Astrocyte of the cerebellum (primary cell): ENCODE data around the gene FRMD4A.
A peak's percentile ranks its signal among the peaks of the same experiment; 100 is the strongest.

Source experiments
- DNase-seq: peaks from one replicate; pipeline ENCODE4 v3.0.0-alpha.2; 2011; ENCODE audit warnings: low read depth
- H3K4me3 ChIP-seq: 2 replicates; pipeline ENCODE4 v1.5.1; 2011; ENCODE audit warnings: mild to moderate bottlenecking, low read depth, low read length, moderate library complexity
- in situ Hi-C: cut with HindIII; loops from 2 replicates; pipeline ENCODE4 v1.10.0; 2017; ENCODE audit warnings: low sequenced_read_pairs
- TF ChIP-seq, protein P1 (sequence below): IDR thresholded peaks from 2 replicates; pipeline ENCODE4 v1.5.1; 2012; ENCODE audit warnings: low read length, low read depth, moderate library complexity, mild to moderate bottlenecking; ENCODE audit errors: missing control alignments

Gene FRMD4A

DNA sequence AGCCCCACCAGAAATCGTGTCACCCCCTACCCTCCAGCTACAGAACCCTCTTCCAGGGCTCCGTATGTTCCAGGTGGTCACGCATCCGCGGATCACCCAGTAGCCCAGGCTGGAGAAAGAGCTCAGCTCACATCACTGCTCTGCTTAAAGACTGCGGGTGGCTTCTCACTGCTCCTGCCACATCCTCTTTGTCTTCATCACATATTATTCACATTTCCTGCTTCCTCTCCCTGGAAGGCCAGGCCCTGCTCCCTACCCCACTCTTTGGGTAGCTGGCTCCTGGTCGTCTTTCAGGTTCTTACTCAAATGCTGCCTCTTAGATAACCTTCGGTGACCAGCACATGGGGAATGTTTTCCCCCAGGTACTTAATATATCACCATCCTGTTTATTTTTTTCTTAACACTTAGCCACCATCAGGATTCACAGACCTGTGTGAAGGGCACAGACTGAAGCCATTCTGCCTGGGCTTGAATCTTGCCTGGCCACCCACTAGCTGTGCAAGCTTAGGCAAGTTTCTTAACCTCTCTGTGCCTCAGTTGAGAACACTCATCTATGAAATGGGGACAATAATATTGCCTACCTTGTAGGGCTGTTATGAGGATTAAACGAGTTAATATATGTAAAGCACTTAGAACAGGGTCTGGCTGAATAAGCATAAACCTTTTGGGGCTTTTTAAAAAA is 436.2 kb downstream of the FRMD4A start:
- TF ChIP-seq, protein P1, sequence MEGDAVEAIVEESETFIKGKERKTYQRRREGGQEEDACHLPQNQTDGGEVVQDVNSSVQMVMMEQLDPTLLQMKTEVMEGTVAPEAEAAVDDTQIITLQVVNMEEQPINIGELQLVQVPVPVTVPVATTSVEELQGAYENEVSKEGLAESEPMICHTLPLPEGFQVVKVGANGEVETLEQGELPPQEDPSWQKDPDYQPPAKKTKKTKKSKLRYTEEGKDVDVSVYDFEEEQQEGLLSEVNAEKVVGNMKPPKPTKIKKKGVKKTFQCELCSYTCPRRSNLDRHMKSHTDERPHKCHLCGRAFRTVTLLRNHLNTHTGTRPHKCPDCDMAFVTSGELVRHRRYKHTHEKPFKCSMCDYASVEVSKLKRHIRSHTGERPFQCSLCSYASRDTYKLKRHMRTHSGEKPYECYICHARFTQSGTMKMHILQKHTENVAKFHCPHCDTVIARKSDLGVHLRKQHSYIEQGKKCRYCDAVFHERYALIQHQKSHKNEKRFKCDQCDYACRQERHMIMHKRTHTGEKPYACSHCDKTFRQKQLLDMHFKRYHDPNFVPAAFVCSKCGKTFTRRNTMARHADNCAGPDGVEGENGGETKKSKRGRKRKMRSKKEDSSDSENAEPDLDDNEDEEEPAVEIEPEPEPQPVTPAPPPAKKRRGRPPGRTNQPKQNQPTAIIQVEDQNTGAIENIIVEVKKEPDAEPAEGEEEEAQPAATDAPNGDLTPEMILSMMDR = no peak
- no peak for DNase-seq
- in situ Hi-C loops = no loop called here
- H3K4me3 ChIP-seq = no peak overlapping the region

DNA sequence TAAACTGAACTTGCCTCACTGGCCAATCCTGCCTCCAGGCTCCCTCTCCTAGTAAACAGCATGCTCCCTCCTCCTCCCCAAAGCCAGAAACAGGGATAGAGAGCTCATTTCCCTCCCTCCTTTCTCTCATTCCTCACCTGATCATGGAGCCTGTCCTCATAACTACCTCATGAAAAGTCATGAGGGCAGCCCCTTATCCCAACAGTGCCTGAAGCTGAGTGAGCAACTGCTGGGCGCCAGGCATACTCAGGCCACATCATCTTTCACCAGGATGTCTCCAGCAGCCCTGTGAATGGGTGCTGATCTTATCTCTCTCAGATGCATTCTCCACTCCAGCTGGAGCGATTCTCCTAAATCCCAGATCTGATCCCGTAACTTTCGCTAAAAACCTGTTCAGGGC is 436.8 kb downstream of the FRMD4A start:
- in situ Hi-C loops = no loop called here
- no peak for DNase-seq
- no peak overlapping the region for H3K4me3 ChIP-seq
- TF ChIP-seq, protein P1 = no peak

DNA sequence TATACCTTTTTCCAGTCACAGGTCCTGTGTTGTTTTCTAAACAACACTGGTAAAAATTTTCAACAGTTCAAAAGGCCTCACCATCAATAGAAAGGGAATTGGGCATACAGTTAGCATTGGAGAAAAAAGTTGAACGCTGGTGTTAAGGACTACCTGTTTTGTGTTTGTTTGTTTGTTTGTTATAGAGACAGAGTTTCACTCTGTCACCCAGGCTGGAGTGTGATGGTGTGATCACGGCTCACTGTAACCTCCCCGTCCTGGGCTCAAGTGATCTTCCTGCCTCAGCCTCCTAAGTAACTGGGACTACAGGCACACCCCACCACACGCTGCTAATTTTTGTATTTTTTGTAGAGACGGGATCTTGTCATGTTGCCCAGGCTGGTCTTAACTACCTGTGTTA is 437.9 kb downstream of the FRMD4A start:
- H3K4me3 ChIP-seq = no peak overlapping the region
- in situ Hi-C loops = no loop called here
- no peak for DNase-seq
- TF ChIP-seq, protein P1 = no peak

DNA sequence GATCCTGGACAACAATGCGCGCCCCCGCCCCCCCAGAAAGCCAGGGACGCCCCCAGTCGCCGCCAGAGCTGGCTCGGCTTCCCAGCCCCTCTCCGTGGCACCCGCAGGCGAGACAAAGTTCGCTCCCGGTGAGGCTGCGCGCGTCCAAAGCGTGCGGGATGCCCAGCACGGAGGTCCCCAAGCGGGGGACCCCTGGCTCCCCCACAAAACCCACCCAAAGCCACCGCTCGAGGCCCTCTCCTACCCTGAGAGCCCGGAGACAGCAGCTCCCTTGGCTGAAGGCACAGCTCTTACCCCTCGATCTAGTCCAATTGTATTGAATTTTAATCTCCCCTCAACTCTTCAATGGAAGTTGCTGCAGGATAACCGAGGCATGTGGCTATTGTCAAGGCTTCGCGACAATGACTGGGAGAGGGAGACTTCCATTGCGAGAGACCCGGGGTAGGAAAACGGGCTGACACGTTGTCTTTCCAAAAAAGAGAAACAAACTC is 438.7 kb downstream of the FRMD4A start:
- TF ChIP-seq, protein P1 = no peak
- in situ Hi-C loops = no loop called here
- no peak for DNase-seq
- peak overlapping the region; percentile 56 for H3K4me3 ChIP-seq

DNA sequence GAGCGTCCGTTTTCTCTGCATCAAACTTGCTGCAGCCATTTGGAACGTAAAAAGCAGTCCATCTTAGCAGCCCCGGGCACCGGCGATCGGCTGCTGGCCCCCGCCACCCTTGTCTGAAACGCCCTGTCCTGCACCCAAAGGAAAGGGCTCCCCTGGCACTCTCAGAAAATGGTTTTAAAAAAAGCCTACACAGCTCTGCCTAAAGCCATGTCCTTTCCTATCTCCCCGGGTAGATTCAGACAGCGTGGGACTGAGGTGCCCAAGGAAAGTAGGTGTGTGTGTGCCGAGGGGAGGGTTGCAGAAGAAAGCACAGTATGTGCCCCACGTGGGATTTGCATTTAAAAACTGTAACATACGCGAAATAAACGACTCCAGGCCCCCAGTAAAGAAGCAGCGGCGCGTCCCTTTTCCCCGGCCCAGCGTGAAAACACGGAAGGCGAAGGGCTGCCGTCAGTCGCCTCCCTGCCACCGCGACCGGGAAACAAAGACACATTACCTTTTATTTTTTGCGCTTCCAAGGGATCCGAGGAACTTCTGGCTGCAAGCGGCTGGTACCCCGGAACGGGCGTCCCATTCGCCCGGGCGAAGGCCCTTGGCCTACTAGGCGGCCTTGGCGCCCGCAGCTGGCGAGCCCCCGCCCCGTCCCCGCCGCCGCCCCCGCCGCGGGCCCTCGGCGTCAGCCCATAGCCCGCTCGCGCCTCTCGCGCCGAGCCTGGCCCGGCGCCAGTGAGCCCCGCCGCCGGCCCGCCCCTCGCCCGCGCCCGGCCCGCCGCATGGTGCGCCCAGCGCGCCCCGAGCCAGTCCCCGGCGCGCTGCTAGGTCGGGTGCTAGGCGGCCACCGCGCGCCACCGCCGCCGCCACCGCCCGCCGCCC is 439.4 kb downstream of the FRMD4A start:
- no peak for DNase-seq
- TF ChIP-seq, protein P1 = no peak
- in situ Hi-C loops = no loop called here
- H3K4me3 ChIP-seq = peak overlapping the region; percentile 56

DNA sequence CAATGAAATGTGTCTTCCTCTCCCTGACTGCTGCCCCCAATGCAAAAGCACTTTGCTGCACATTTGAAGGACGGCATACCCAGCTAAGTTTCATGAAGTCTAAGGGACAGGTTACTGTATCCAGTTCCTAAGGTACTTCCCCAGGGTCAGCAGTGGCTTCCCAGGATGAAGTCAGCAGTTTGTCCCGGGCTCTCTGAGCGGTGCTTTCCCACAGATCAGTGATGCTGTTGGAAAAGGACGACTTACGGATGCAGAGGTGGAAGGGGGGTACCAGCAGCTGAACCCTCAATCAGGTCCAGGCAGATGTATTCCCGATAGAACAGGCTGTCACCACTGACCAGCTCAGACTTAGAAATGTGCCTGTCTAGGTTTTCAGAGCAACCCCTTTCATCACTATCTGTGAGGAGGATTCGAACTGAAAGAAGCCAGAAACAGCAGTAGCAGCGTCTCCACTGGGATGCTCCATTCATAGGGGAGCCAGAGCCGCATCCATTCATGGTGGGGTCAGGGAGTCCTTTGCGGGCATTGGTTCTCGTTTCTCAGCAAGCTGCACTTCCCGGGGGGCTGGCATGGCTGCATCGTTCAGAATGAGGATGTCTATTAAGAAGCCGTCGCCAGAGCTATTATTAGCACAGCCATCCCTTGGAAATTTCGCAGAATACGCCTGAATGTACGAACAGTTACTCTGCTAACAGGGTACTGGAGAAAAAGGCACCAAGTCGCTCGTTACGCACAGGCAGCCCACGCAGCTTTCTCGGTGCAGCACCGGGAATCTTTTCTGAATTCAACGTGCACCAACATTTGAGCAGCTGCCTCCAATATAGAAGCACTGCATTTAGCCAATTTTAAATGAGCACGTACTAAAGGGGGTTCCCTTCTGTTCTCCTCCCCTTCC is 440.2 kb downstream of the FRMD4A start:
- TF ChIP-seq, protein P1 = no peak
- peak; percentile 31 for DNase-seq
- in situ Hi-C loops = no loop called here
- H3K4me3 ChIP-seq = peak overlapping the region; percentile 56
